SU-DHL-6 (cell line): Measurements from ENCODE around the gene MBD3L3.

Source experiments
- H2AFZ ChIP-seq: fragments of 200-600 bp; sonication (generic); 2 replicates; pipeline ENCODE4 v1.6.1; 2014; ENCODE audit warnings: low read depth, mild to moderate bottlenecking, moderate library complexity, mixed read lengths, antibody characterized with exemption, low read length; ENCODE audit not compliant: severe bottlenecking
- H3F3A ChIP-seq: fragments of 200-600 bp; shearing (Covaris generic); 2 replicates; pipeline ENCODE4 v1.6.0; 2016; ENCODE audit warnings: antibody characterized with exemption, mild to moderate bottlenecking; ENCODE audit not compliant: insufficient read depth
- H3K27ac ChIP-seq: fragments of 200-600 bp; sonication (generic); 2 replicates; pipeline ENCODE4 v1.5.1; 2016; ENCODE audit warnings: low read depth, mild to moderate bottlenecking, low read length, moderate library complexity, mixed read lengths
- H3K27me3 ChIP-seq: fragments of 200-600 bp; sonication (generic), shearing (Covaris generic); 2 replicates; pipeline ENCODE4 v1.6.0; 2014; ENCODE audit warnings: mild to moderate bottlenecking, low read length
- H3K36me3 ChIP-seq: fragments of 200-600 bp; sonication (generic); 2 replicates; pipeline ENCODE4 v1.6.1; 2014; ENCODE audit warnings: mild to moderate bottlenecking, low read length, mixed read lengths
- H3K4me2 ChIP-seq: fragments of 300-600, 200-600 bp; shearing (Covaris generic), sonication (generic); 2 replicates; pipeline ENCODE4 v1.6.0; 2014; ENCODE audit warnings: low read length, low read depth, mild to moderate bottlenecking; ENCODE audit not compliant: poor library complexity, severe bottlenecking
- H3K4me3 ChIP-seq: fragments of 200-600 bp; sonication (generic); 2 replicates; pipeline ENCODE4 v1.5.1; 2014; ENCODE audit warnings: antibody characterized with exemption, low read length, mild to moderate bottlenecking, mixed read lengths; ENCODE audit not compliant: insufficient read depth, poor library complexity, severe bottlenecking
- H3K79me2 ChIP-seq: fragments of 200-600 bp; sonication (generic); 2 replicates; pipeline ENCODE4 v1.6.1; 2014; ENCODE audit warnings: mild to moderate bottlenecking, low read length, moderate library complexity; ENCODE audit not compliant: insufficient read depth
- H3K9ac ChIP-seq: fragments of 200-600 bp; sonication (generic); 2 replicates; pipeline ENCODE4 v1.7.0; 2014; ENCODE audit warnings: mild to moderate bottlenecking, low read length
- H3K9me2 ChIP-seq: fragments of 200-600 bp; sonication (generic); replicated peaks from 2 replicates; pipeline ENCODE4 v1.6.1; 2014; ENCODE audit warnings: low read length; ENCODE audit not compliant: insufficient read depth
- H3K9me3 ChIP-seq: fragments of 200-600 bp; sonication (generic); 2 replicates; pipeline ENCODE4 v1.6.1; 2014; ENCODE audit warnings: low read length, mixed read lengths; ENCODE audit not compliant: insufficient read depth
- H4K20me1 ChIP-seq: fragments of 200-600 bp; sonication (generic); 2 replicates; pipeline ENCODE4 v1.6.1; 2014; ENCODE audit warnings: low read depth, mild to moderate bottlenecking, antibody characterized with exemption, low read length, moderate library complexity, mixed read lengths
- CTCF ChIP-seq: fragments of 200-600 bp; sonication (generic); IDR thresholded peaks from one replicate; pipeline ENCODE4 v1.5.1; 2017; ENCODE audit warnings: antibody characterized with exemption, mild to moderate bottlenecking, low read length, moderate library complexity; ENCODE audit not compliant: insufficient read depth, poor library complexity, severe bottlenecking

MBD3L3 gene

GRCh38 chr19:7007859-7008258 is 50.6 kb downstream of the MBD3L3 start:
- Histone ChIP-seq H2AFZ (no peak overlapping the region), H4K20me1 (no peaks in the 10 kb centered on the region), H3K4me2 (no peak overlapping the region), H3K9me2 (no peaks in the 10 kb centered on the region), H3K4me3 (no peak overlapping the region), H3K27ac (no peak overlapping the region), H3K9me3 (no peaks in the 10 kb centered on the region), H3K79me2 (no peaks in the 10 kb centered on the region), H3F3A (no peaks in the 10 kb centered on the region), H3K9ac (no peak overlapping the region), H3K27me3 (no peaks in the 10 kb centered on the region), H3K36me3 (no peaks in the 10 kb centered on the region)
- no peak for TF ChIP-seq CTCF
